ENCODE data around the gene NTM.

GRCh38 chr11:131816051-131816450 is 445.6 kb downstream of the NTM start:
- TF ChIP-seq BHLHE40 (IDR thresholded peaks at IDR 0.05; ENCODE audit: borderline replicate concordance), result no peak
- TF ChIP-seq SUZ12 (IDR thresholded peaks at IDR 0.05), result no peak
- no peak for TF ChIP-seq TARDBP (IDR thresholded peaks at IDR 0.05)
- TF ChIP-seq ELF4 (IDR thresholded peaks at IDR 0.05), result no peak
- no peak for TF ChIP-seq LEF1 (IDR thresholded peaks at IDR 0.05; ENCODE audit: borderline replicate concordance)
- no peak for TF ChIP-seq FOXK2 (IDR thresholded peaks at IDR 0.05)
- no peak for TF ChIP-seq SP1 (IDR thresholded peaks at IDR 0.05)
- no peak for TF ChIP-seq FOXM1 (IDR thresholded peaks at IDR 0.05; ENCODE audit: borderline replicate concordance)
- TF ChIP-seq ZNF384 (IDR thresholded peaks at IDR 0.05), result no peak
- no peak for TF ChIP-seq FOXA1 (IDR thresholded peaks at IDR 0.05)
- TF ChIP-seq PKNOX1 (IDR thresholded peaks at IDR 0.05), result no peak
- TF ChIP-seq CTBP1 (IDR thresholded peaks at IDR 0.05; ENCODE audit: borderline replicate concordance), result no peak
- TF ChIP-seq ARNT (IDR thresholded peaks at IDR 0.05), result no peak
- no peak for TF ChIP-seq NFRKB (IDR thresholded peaks at IDR 0.05)
